AG04450 (cell line): Measurements from ENCODE around the gene JUNB. TPM values are rescaled to one million over a fixed set of nuclear protein-coding genes. Genes with fewer than 3 reads are reported as not detected.

ENCODE experiments used
- CTCF ChIA-PET: fragments of 300-600, 350-600 bp; formaldehyde crosslinking; extraction: SDS; loops from one replicate; lab custom pipeline; 2022; ENCODE audit warnings: antibody characterized with exemption, inconsistent platforms; lab: Charles Lee
- POLR2A ChIA-PET: fragments of 350-600 bp; formaldehyde crosslinking; extraction: SDS; loops from one replicate; lab custom pipeline; 2021; ENCODE audit warnings: antibody characterized with exemption, inconsistent platforms; lab: Yijun Ruan, JAX
- DNase-seq: peaks from one replicate; pipeline ENCODE4 v3.0.0-alpha.2; 2011; ENCODE audit warnings: low read depth, low spot score
- H3K27ac ChIP-seq: one replicate; pipeline ENCODE4 v1.5.1; 2012; ENCODE audit warnings: low read depth, low read length, control low read depth
- H3K27me3 ChIP-seq: one replicate; pipeline ENCODE4 v1.6.0; 2012; ENCODE audit warnings: low read length; ENCODE audit not compliant: control insufficient read depth, insufficient read depth
- H3K4me3 ChIP-seq: 2 replicates; pipeline ENCODE4 v1.5.1; 2011; ENCODE audit warnings: mild to moderate bottlenecking, low read depth, low read length, control low read depth
- H3K9me3 ChIP-seq: 2 replicates; pipeline ENCODE4 v1.5.1; 2012; ENCODE audit warnings: low read length; ENCODE audit not compliant: control insufficient read depth, insufficient read depth
- polyA minus RNA-seq: library from RNA; depleted of rRNA, polyadenylated mRNA; stranded (reverse); fragments of >200 nt; gene quantifications from 2 replicates; pipeline ENCODE4 v1.2.3, GENCODE V29; 2011; rRNA and poly(A)+ RNA removed
- polyA plus RNA-seq: library from polyadenylated mRNA; depleted of rRNA; stranded (reverse); fragments of >200 nt; gene quantifications from 2 replicates; pipeline ENCODE4 v1.2.3, GENCODE V29; 2011; rRNA removed
- TF ChIP-seq, protein P1 (sequence below): IDR thresholded peaks from 2 replicates; pipeline ENCODE4 v1.5.1; 2011; ENCODE audit warnings: low read depth, low read length, control low read depth, inconsistent platforms

Gene JUNB
- polyA plus RNA-seq (24.1 and 44.3 TPM in 2 replicates), polyA minus RNA-seq (15.7 and 16.4 TPM in 2 replicates)

DNA sequence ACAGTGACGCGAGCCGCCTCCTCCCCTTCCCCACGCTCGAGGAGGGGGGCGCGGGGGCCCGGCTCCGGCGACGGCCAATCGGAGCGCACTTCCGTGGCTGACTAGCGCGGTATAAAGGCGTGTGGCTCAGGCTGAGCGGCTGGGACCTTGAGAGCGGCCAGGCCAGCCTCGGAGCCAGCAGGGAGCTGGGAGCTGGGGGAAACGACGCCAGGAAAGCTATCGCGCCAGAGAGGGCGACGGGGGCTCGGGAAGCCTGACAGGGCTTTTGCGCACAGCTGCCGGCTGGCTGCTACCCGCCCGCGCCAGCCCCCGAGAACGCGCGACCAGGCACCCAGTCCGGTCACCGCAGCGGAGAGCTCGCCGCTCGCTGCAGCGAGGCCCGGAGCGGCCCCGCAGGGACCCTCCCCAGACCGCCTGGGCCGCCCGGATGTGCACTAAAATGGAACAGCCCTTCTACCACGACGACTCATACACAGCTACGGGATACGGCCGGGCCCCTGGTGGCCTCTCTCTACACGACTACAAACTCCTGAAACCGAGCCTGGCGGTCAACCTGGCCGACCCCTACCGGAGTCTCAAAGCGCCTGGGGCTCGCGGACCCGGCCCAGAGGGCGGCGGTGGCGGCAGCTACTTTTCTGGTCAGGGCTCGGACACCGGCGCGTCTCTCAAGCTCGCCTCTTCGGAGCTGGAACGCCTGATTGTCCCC lies at the start of gene JUNB:
JUNB (plus strand) TSS at position 142 of the 706 bp plus-strand sequence; CDS start at position 428, 286 bp downstream.
- TF ChIP-seq, protein P1, sequence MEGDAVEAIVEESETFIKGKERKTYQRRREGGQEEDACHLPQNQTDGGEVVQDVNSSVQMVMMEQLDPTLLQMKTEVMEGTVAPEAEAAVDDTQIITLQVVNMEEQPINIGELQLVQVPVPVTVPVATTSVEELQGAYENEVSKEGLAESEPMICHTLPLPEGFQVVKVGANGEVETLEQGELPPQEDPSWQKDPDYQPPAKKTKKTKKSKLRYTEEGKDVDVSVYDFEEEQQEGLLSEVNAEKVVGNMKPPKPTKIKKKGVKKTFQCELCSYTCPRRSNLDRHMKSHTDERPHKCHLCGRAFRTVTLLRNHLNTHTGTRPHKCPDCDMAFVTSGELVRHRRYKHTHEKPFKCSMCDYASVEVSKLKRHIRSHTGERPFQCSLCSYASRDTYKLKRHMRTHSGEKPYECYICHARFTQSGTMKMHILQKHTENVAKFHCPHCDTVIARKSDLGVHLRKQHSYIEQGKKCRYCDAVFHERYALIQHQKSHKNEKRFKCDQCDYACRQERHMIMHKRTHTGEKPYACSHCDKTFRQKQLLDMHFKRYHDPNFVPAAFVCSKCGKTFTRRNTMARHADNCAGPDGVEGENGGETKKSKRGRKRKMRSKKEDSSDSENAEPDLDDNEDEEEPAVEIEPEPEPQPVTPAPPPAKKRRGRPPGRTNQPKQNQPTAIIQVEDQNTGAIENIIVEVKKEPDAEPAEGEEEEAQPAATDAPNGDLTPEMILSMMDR = peak; percentile 14; the same call in 1 of the 2 replicates
- POLR2A ChIA-PET = interaction anchor here (0.5 to 4.5 kb wide), 24 partner anchors 9 to 654 kb away, joined by 3 to 157 read pairs (median 7); partner anchors contain the start of genes DHPS, DNASE2, GCDH and GET3
- CTCF ChIA-PET = interaction anchor here (1.1 to 3.6 kb wide), 4 partner anchors 14 to 31 kb away, joined by 6 to 28 read pairs (median 14); no protein-coding TSS in a partner anchor
- Histone ChIP-seq H3K9me3 (peaks cover 10% of the 10 kb centered on the region; the same call in 1 of the 2 replicates), H3K27ac (peak within 1 kb of the TSS; percentile 91), H3K27me3 (no peaks in the 10 kb centered on the region), H3K4me3 (peak within 1 kb of the TSS; percentile 99)
- peak; percentile 94 for DNase-seq

DNA sequence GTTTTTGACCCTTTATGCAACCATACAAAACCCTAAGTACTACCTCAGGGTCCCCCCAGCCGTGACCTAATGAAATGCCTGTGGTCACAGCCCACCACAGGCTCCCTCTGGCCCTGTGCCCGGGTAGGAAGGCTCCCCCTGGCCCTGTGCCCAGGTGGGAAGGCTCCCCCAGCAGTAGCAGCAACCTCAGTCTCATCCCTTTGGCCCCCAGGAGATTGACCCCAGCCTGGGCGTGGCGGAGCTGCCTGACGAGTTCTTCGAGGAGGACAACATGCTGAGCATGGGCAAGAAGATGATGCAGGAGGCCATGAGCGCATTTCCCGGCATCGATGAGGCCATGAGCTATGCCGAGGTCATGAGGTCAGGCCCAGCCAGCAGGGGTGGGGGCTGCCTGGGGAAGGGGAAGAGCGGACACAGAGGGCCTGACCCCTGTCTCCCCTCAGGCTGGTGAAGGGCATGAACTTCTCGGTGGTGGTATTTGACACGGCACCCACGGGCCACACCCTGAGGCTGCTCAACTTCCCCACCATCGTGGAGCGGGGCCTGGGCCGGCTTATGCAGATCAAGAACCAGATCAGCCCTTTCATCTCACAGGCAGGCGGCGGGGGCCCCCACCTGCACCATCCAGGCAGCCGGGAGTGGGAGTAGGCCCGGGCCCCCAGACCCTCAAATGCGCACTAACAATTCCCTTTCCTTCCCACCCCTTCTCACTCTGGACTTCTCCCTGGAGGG lies 46.0 kb upstream of the JUNB start:
- no peak for DNase-seq
- Histone ChIP-seq H3K27ac (no peak overlapping the region), H3K27me3 (no peaks in the 10 kb centered on the region), H3K9me3 (peaks cover 13% of the 10 kb centered on the region), H3K4me3 (no peak overlapping the region)
- TF ChIP-seq, protein P1 = no peak
- CTCF ChIA-PET = interaction anchor here (0.9 to 2.4 kb wide), 3 partner anchors 12 to 21 kb away, joined by 3 to 9 read pairs (median 8); no protein-coding TSS in a partner anchor
- POLR2A ChIA-PET = no interaction called here

DNA sequence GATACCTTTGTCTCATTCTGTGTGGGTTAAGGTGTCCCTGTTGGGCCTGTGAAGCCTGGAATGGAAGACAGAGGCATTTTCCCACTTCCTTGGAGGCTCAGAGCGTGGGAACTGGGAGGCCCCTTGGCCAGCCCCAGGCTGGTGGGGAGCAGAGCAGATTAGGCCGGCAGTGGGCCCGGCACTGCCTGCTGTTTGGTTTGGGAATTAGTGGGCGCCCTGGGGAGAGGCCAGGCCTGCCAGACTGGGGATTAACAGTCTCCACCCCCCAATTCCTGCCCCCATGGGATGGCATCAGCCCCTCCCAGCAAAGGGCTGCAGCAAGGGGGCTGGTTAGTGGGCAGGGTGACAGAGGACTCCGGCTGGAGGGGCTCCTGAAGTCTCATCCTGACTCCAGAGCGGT lies 42.8 kb upstream of the JUNB start:
- DNase-seq = no peak
- CTCF ChIA-PET = interaction anchor here (1.7 to 2.6 kb wide), 2 partner anchors 12 to 17 kb away, joined by 5 to 17 read pairs; no protein-coding TSS in a partner anchor
- Histone ChIP-seq H3K9me3 (peaks cover 13% of the 10 kb centered on the region), H3K27ac (no peak overlapping the region), H3K4me3 (no peak overlapping the region), H3K27me3 (peaks cover 12% of the 10 kb centered on the region)
- TF ChIP-seq, protein P1 = no peak
- POLR2A ChIA-PET = no interaction called here

DNA sequence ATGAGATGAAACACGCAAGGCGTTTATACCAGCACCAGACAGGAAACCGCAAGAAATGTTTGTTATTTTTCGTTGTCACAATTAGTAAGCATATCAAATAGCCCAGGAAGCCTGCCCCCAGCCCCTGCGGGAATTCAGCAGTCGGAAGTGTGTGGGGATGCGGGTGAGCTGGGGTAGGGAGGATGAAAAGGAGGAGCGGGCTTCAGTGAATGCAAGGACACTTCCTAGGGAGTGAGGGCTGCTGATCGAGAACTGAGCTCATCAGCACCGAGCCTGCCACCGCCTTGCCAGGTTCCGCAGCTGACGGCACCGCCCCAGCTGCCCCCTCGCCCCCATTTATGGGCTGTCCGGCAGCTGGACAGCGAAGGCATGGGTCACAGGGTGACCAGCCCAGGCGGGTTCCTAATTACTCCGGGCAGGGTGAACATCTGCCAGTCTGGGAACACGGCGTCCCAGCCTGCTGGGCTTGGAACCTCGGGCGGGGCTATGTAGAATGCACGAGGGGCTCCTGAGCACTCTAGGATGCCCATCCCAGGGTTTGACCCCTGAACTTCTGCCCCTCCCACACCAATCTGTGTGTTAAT lies 41.3 kb upstream of the JUNB start:
- Histone ChIP-seq H3K4me3 (no peak overlapping the region), H3K27me3 (peaks cover 12% of the 10 kb centered on the region), H3K9me3 (peaks cover 13% of the 10 kb centered on the region), H3K27ac (peak overlapping the region; percentile 11)
- DNase-seq = no peak
- CTCF ChIA-PET = interaction anchor here (0.6 to 2.2 kb wide), 2 partner anchors 10 to 97 kb away, joined by 3 to 11 read pairs; no protein-coding TSS in a partner anchor
- POLR2A ChIA-PET = no interaction called here
- TF ChIP-seq, protein P1 = no peak
